Skin of body (tissue), 2 donors: ENCODE measurements around the gene SRGAP3. TPM values are rescaled to one million over a fixed set of nuclear protein-coding genes. Genes with fewer than 3 reads are reported as not detected.

Experiments used
- DNase-seq: peaks from one replicate; lab custom pipeline; 2025; lab: John Stamatoyannopoulos, UW
- total RNA-seq: library from RNA; depleted of rRNA; stranded (reverse); fragments of >200 nt; gene quantifications from one replicate; pipeline ENCODE4 v1.2.3, GENCODE V29; 2014

SRGAP3 gene
- total RNA-seq, 1 donor from 2014 or later, result 21.4 TPM

DNA sequence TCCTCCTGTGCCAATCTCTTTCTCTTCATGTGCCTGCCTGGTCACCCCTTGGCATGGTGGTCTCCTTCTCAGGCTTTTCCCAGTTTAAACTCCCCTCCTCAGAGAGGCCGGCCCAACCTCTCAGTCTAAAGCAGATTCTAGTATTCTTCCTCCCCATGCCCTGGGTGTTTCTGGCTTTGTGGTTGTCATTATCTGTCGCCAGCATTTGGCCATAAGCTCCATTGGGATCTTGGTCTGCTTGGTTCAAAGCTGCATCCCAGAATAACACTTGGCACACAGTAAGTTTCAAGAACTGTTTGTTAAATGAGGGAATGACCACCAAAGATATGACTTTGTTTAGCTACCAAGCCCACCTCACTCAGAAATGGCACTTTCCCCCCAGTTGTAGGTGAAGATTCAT, 275.0 kb downstream of the SRGAP3 start:
- no peak for DNase-seq

DNA sequence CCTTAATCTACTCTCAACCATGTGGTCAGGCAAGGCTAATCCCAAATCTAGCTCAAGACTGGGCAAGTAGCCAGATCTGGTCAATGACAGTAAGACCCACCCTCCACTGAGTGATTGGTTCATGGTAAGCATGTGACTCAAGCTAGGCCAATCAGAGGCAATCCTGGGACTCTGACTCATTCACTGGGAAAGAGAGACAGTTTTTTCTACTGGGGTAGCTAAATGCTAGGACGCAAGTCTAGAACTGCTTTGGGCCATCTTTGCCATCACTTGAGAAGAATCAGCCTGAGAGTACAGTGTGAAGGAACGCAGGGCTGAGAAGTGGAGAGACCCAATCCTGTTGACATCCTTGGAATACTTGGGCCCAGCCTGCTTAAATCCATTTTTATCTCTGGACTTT, 276.8 kb downstream of the SRGAP3 start:
- DNase-seq, result no peak

DNA sequence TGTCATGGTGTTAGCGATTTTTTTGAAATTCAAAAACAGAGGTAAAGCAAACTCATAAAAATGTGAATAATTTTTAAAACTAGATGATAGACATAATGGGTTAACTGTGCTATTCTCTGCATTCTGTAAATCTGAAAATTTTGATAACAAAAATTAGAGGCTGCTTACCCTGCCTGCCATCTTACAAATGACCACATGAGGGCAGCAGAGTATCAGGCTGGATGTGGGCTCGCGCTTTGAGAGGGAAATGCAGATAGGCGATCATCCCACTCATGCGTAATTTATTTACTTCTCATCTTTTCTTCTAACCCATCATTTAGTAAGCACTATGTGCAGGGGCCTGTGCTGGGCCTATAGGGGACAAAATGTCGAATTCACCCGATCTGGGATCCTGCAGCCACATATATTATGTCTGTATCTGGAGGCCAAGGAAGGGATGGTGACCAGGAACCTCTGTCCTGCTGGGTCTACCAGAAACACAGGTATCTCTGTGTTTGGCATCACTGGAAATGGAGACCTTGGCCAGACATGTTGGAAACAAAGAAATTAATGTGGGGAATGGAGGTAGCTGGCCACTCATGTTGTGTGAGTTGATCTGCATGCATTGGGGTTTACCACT, 278.4 kb downstream of the SRGAP3 start:
- DNase-seq, result peak; percentile 74

DNA sequence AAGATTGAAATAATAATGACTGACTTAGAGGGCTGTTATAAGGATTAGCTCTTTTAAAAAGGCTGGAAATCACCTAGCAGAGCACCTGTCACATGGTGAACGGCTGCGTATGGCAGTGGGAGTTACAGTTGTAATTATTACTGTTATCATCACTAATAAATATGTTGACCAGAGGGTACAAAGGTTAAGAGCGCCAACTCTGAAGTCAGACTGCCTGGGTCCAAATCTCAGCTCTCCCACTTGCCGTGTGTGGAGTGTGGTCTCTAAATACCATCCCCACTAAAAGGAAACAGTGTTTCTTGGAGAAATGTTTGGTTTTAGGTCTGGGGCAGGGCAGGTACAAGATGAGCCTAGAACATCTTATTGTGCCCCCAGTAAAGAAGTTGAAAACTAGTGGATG, 280.2 kb downstream of the SRGAP3 start:
- no peak for DNase-seq

DNA sequence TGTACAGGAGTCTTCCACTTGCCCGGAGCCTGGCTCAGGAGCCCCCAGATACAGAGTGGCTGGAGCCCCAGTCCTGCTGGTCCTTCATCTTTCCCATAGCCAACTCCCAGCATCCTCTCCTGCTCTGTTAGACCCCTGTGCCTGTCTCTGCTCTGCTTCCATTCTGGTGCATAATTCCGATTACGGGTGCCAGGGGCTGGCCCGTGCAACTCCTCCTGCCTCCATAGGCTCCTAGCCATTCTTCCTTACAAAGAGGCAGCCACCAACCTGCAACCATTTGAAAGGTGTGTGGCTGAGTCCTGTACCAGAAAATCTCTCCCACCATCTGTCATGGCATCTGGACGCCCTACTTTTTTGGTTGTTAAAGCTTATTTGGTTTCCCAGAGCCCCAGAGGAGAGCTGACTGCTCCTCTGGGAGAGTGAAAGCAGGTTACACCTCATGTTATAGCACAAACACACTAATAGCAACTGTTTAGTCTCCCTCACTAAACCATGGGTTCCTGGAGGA, 281.0 kb downstream of the SRGAP3 start:
- no peak for DNase-seq

DNA sequence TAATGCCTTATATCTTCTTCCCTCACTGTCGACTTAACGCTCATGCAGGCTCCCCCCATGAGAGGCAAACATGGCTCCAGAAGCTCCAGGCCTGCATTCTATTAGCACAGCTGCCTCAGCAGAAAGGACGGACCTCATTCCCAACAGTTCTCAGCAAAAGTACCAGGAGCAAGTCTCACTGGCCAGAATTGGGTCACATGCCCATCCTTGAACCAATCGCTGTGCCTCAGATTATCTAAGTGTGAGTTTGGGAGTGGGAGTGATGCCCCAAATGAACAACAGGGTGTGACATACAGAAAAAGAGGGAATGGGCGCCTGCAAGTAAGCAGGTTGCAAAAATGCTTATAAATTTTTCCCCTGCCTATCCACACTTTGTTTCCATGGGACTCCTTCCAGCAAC, 281.9 kb downstream of the SRGAP3 start:
- no peak for DNase-seq

DNA sequence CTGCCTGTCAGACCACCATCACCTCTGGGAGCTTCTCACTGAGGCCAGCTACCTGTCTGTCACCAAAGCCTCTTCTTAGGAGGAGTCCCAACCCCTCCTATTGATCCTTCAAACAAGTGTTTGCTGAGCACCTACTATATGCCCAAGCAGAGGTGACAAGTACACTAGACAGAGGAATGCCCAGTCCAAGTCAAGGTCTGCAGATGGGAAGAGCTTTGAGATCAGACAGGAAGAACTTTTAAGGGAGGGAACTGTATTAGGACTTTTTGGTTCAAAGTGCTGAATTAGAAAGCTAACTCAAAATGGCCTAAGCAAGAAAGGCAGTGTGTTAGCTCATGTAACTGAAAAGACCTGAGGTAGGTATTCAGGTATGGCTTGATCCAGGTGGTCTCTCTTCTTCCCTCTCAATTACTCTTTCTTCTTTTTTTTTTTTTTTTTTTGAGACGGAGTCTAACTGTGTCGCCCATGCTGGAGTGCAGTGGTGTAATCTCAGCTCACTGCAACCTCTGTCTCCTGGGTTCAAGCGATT, 282.6 kb downstream of the SRGAP3 start:
- no peak for DNase-seq

DNA sequence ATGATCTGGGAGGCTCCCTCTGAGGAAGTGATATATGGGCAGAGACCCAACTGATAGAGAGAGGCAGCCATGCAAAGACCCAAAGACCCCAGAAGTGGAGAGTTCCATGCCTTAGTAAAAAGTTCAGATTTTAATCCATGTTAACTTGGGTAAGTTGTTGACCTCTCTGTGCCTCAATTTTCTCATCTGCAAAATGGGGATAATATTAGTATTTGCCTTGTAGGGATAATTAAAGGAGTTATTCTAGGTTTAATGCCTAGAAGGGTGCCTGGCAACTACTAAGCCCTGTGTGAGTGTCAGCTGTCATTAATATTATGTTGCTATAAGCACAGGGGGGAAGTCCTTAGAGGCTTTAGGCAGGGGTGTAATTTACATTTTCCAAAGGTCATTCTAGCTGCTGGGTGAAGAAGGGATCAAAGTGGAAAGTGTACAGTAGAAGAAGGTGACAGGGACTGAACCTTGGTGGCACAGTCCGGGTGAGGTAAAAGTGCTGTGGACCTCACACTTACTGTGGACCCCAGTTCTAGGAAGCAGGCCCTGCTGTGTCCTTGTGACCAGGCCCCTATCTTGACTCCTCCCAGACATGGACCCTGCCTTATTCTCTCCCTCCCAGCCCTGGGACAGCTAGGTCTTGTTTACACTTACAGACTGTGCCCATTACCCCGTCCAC, 283.2 kb downstream of the SRGAP3 start:
- DNase-seq, result no peak

DNA sequence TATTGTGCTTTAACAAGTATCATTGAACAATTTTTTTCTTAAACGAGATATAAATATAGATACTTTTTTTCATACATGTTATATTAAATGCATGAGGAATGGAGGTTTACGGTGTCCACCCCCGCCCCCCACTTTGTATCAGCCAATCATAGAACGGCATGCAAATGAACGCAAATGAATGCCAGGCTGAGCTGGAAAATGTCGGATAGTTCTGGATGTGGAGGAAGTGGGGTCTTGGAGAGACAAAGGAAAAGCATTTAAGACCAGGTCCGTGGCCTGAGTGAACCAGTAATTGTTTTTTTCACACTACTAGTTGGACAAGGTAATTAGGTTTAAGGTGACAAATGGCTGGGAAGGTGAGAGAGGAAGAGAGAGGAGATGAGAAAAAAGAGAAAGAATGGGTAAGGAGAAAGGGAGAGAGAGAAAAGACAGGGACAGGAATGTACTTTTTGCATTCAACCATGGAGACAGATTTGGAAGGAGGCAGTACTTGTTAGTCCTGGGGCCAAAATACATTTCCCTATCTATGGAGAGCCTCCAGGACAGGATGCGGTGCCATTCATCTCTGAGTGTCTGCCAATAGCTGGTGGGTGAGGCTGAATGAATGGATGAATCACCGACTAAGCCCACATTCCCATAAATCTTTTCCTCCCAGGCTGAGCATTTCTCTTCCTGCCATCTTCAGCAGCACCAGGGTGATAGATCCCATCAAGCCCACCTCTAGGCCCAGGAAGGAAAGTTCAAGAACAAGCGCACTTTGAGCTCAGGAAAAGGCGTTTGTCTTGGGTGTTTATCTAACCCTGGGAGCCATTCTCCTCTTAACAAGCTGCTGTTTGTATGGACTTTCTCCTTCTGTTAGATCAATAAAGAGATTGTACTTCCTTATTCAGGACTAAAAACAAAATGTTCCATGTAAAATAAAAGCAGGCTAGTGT, 284.7 kb downstream of the SRGAP3 start:
- no peak for DNase-seq

DNA sequence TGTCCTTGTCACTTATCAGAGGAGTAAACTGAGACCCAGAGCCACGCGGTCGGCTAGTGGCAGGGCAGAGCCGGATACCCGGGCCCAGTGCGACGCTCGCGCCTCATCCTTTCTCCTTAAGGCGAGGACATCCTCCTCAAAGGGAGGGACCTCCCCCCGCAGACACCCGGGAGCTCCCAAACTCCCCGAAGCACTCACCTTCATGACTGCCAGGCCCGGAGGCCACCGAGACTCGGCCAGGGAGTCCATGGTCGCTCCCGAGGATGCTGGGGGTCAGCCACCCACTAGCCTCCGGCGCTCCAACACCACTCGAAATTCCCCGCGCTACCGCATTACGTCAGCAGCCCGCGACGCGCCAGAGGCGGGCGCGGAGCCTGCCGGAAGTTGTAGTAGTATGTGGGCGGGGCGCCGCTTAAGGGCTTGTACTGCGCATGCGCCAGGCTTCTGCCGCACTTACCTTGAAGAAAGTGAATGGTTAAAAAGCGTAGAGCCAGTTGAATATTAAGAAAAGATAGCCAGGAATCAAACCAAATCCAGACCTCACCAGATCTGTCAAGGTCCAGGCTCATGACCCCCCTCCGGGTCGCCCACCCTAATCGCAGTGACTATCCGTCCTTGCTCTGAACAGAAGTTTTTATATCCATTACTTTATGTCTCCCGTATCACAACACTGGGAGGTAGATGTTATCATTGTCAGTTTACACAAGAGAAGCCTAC, 286.2 kb downstream of the SRGAP3 start, which contains the start of gene RAD18:
Gene RAD18, minus strand, starts transcription at position 336 of the 717 bp plus-strand sequence. Its CDS starts 87 bp downstream, at position 249.
- peak; percentile 88 for DNase-seq

DNA sequence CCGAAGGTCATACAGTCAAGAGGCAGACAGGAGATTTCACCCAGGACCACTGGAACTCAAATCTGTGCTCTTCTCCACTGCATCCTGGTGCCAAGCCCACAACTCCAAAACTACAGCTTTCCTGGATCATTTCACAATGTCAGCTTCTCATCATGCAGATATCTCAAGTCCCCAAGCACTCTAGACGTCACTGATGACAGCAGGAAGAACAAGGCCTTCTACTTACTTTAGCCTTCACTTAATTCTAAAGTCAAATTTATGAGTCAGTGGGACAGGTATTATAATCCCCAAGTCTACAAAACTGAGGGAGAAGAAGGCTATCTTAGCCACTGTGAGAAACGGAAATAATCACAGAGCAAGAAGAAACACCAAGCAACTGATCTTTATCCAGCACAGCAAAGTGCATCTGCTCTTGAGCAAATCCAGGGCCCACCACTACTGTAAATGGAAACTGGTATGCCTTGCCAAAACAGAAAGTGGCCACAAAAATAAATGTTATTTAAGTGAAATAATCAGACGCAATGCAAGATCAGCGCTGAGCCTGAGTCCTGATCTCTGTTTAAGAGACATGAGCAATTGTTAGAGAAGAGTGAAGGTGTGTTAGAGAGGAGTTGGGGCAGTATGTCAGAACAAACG, 287.1 kb downstream of the SRGAP3 start:
- no peak for DNase-seq

DNA sequence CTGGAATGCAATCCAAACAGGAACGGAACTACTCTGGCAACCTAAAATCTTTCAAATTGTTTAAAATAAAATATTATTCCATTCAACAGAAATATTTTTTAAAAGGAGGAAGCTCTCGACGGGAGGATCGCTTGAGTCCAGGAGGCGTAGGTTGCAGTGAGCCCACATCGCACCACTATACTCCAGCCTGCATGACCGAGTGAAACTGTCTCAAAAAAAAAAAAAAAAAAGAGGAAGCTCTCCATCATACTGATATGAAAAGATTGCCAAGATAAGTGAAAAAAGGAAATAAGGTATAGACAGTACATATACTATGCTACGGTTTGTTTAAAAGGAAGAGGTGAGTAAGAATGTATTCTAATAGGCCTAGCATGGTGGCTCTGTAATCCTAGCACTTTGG, 289.8 kb downstream of the SRGAP3 start:
- DNase-seq, result no peak

DNA sequence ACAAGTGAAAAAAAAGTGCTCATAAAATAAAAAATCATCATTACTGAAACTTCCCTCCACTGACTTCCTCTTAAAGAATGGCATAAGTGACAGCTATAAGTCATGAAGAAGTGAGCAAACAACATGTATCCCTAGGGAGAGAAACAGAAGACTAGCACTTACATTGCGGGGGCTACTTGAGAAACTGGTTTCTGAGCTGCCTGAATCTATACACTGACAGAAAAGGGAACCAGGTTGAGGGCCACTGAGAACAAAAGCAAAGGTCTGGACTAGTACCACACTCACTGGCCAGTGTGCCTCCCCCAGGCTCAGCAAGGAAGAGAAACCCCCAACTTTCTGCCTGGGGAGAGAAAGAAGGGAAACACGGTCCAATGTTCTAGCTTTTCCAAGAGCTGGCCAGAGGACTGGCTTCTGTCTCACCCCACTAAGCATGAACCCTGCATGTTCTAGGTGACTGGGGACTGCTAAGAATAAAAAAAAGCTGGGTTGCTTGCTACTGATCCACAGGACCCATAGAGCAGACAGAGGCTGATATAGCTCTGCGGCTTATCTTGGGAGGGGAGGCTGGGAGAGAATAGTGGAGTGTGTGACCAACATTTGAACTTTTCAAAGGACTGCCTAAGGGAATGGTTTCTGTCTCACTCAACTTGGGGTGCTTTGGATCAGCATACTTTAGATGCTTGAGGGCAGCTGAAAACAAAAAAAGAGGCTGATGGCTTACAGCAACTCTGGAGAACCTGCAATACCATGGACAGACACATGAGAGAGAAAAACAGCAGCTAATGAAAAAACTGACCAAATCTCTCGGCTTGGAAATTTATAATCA, 294.3 kb downstream of the SRGAP3 start:
- no peak for DNase-seq

DNA sequence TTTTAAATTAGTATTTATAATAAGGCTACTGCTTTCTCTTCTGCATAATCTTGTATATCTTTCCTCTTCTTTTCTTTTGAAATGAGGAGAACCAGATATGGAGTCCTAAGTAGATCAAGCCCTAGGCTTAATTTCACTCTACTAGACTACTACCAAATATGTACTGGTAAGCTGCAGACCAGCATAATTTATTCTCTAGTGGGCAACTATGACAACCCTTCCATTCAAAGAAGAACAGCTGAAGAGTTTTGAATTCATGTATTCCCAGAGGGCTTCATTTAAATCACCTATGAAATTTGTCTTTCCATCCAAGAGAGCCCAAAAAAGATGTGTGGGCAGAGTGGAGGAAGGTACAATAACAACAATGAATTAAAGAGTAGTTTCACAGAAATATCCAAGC, 296.1 kb downstream of the SRGAP3 start:
- no peak for DNase-seq

DNA sequence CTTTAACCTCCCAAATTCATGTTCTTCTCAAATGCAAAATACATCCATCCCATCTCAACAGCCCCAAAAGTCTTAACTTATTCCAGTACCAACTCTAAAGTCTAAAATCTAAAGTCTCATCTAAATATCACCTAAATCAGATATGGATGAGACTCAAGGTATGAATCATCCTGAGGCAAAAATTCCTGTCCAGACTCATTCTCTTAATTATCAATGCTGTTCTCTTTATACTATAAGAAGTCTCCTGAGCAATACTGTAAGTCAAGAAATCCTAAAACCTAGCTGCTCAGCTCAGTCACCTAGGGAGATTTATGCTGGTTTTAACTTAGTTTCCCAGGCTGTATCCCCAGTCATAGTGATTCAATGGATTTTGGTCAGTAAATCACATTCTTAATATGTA, 297.3 kb downstream of the SRGAP3 start:
- no peak for DNase-seq

DNA sequence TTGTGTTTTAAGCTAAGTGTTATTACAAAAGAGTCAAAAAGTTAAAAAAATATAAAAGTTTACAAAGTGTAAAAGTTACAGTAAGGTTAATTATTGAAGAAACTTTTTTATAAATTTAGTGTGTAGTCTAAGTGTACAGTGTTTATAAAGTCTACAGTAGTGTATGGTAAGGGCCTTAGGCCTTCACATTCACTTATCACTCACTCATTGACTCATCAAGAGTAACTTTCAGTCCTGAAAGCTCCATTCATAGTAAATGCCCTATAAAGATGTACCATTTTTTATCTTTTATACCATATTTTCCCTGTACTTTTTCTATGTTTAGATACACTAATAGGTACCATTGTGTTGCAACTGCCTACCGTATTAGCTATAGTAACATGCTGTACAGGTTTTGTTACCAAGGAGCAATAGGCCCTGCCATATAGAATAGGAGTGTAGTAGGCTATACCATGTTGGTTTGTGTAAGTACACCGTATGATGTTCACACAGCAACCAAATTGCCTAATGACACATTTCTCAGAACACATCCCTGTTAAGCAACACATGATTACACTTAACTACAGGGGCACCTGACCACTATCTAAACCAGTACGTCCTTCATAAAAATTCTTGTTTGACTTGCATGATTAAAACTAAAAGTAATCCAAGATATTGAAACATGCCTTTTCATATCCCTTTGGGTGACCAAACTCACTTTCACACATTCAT, 303.4 kb downstream of the SRGAP3 start:
- no peak for DNase-seq

DNA sequence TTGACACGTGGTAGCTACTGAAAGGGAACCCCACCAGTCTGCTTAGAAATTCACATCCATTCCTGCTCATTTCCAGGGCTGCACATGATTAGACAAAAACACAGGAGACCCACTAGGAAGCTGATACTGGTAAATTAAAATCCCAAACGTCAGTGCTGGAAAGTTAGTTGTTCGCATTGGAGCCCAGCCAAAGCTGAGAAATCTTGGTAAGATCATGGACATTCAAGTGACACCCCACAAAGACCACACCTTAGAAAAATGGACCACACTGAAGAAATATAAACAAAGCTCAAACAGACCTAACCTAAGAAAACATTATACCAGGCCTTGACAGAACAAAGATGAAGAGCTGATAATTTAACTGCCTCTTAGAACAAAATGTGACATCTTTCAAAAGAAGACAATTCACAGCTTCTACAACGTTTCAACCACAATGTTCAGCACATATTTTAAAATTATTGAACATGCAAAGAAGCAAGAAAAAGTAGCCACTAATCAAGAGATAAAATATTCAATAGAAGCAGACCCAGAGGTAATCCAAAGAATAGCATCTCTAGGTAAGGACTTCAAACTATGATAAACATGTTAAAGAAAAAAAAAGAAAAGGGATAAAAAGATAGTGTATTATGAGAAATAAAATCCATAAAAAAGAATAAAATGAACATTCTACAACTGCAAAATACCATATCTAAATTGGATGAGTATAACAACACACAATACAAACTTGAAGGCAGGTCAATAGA, 306.5 kb downstream of the SRGAP3 start:
- DNase-seq, result no peak

DNA sequence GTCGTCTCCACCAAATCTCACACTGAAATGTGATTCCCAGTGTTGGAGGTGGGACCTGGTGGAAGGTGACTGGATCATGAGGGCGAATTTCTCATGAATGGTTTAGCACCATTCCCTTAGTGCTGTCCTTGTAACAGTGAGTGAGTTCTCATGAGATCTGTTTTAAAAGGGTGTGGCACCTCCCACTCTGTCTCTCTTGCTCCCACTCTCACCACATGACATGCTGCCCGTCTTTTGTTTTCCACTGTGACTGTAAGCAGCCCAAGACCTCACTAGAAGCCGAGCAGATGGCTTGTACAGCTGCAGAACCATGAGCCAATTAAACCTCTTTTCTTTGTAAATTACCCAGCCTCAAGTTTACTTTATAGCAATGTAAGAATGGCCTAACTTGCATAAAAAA, 307.3 kb downstream of the SRGAP3 start:
- no peak for DNase-seq
